ENCODE measurements around the gene KLF9.
A peak's percentile ranks its signal among the peaks of the same experiment; 100 is the strongest.

KLF9 gene

DNA sequence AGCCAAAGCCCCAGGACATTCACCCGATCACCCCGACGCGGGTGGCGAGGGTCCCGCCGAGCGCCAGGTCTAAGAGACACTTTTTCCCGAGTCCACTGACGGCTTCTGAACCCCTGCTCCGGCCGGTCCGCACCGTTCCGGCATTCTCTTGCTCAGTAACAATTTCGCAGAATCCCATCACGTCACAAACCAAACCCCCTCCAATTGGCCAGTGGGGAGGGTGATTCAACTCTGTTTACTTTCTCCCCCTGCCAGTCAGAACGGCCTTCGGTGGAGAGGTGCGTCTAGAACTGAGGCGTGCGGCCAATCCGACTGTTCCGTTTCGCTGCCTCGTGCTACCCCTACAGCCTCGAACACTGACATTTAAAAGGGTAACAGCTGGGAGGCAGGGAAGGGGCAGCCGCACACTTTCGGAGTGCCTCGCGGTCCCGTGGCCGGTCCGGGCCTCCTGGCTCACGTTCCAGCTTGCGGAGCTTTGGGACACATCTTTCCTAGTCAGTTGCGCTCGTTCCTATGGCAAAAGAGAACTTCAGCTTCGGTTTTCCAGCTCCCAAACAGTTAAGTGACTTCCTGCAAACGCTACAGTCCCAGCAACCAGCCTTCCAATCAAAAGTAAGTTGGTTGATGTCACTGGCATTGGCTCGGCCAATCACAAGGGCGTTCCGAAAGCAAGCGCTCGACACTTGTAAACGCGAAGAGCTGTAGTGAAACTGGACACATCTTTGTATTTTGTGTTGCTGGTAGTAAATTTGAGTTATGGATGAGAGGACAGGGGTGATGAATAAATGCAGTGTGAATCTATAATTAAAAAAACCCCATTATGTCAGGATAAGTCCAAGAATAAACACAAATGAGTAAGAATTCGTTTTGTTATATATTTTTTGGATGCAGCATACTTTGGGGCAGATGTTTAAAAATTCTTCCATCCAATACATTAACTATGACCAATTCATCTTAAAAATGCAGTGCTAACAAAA is at the start of gene KLF9:
KLF9 (minus strand) TSS at position 859 of the 977 bp plus-strand sequence. CDS start 1,294 bp downstream, outside the sequence.
- DNase-seq (ENCODE audit: low read depth in 3 of 3): peak; percentile 63 to 84 (median 77)

DNA sequence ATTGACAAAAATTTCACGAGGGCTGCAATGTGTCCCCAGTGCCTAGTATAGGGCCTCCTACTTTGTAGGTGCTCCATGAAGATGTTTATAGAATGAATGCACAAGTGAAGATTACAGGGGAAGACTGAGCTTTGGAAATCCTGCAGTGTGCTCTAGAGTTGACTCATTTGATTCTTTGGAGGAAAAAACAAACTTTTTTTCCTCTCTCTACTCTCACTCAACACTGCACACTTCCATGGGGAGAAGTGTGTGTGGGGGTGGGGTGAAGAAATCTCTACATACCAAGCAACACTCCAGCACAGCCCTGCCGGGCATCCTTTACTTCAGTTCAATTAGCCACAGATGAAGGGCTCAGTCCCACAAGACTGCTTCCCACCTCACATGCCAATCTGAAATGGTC is 49.4 kb upstream of the KLF9 start:
- DNase-seq (ENCODE audit: low read depth in 3 of 3): no peak

DNA sequence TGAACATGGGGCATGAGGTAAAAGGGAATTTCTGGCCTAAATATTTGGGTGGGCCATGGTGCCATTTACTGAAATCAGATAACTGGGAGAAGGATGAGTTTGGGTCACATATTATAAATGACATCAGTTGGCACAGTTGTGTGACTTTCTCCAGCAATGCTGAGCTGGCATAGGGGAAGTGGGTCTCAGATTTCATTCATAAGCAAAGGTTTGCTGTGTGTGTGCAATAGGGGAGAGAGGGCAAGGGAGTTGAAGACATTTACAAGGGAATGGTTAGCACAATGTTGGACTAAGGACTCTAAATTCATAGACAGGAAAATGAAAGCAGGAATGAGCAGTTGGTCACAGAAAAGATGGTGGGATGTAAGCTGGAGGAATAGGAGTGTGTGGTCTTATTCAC is 47.8 kb upstream of the KLF9 start:
- no peak for DNase-seq (ENCODE audit: low read depth in 3 of 3)

DNA sequence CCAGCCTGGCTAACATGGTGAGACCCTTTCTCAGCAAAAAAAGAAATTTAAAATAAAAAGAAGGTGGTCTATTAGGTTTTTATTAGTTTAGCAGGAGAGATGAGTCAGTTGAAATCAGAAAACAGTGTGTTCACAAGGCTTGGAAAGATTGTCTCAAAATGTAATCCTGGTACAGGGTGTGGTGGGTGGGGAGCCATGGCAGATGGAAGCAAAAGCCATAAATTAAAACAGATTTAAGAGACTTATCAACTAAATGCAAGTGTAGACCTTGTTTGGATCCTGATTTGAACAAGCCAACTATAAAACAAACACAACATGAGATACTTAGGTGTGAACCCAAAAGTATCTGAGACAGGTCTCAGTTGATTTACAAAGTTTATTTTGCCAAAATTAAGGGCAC is 42.8 kb upstream of the KLF9 start:
- DNase-seq (ENCODE audit: low read depth in 3 of 3): no peak

DNA sequence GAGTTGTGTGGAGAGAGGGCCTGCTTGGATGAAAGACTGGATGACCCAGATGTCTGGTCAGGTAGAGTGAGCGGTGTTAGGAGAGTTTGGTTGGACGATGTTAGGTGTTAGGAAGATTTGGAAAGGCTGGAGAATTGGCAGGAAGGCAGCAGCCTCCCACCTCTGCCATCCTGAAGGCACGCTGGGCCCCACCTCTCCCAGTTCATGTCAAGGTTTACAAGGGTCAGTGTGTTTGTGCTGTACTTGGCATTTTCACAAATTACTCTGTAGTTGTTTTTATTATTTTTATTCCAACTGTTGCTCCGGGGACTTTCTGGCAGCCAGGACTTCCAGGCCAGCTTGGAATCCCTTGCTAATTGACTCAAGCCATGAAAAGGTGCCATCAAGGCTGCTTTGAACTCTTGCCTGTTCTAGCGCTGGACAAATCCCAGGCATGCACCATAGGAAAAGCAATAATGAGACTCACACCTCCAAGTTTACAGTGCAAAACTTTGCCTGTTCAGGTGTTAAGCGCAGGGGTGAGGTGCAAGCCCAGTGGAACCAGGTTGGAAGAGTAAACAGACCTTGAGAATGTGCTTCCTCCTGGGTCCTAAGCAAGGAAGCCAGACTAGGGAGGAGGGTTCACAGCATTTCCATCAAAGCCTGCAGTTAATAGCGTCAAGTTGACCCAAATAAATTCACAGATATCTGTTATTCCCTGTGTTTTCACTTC is 41.7 kb upstream of the KLF9 start:
- DNase-seq (ENCODE audit: low read depth in 3 of 3): no peak

DNA sequence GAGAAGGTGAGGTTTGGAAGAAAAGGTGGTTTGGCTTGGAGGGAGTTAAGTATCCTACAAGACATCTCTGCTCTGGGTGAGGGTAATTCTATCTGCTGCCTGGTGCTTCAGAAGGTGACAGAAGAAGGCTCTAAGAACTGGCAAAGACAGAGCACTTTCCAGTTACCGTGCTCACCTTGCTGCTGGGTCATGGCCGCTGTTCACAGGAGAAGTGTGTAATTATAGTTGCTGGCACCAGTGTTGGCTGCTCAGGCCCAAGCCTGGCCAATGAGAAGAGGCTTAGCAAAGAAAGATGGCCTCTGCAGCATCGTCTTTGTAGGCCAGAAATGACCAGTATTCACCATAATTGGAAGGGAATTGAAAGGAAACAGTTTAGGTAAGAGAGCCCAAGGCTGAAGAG is 37.9 kb upstream of the KLF9 start:
- no peak for DNase-seq (ENCODE audit: low read depth in 3 of 3)

DNA sequence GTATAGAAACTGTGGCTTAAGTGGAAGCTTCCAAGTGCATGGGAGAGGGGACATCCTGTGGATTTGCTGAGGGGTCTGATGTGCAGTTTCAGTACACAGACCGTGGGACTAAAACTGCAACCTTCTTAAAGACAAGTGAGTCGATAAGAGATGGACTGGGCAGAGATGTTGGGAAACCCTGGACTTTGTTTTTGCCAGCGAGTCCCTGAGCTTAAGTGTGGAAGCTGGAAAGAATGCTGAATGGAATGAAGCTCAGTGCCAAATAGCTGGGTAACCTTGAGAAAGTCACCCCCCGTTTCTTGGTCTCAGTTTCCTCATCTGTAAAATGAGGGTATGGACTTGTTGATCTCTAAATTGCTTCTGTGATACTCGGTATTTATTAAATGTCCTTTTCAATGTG is 37.3 kb upstream of the KLF9 start:
- no peak for DNase-seq (ENCODE audit: low read depth in 3 of 3)

DNA sequence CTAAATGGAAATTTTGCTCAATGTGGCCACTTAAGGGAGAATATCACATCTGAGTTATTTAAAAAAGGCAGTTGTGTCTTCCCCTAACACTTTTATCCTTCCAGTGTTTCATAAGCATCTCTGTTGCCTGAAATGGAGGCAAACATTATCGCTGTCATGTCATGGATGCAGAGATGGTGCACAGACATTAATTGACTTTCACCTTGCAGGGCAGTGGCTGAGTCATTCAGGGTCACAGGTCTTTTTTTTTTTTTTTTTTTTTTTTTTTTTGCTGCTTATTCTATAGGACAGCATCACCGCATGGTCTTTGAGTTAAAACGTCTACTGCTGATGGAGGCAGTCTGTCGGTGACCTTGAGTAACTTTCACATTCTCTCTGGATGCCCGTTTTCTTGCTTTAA is 36.3 kb upstream of the KLF9 start:
- DNase-seq (ENCODE audit: low read depth in 3 of 3): no peak

DNA sequence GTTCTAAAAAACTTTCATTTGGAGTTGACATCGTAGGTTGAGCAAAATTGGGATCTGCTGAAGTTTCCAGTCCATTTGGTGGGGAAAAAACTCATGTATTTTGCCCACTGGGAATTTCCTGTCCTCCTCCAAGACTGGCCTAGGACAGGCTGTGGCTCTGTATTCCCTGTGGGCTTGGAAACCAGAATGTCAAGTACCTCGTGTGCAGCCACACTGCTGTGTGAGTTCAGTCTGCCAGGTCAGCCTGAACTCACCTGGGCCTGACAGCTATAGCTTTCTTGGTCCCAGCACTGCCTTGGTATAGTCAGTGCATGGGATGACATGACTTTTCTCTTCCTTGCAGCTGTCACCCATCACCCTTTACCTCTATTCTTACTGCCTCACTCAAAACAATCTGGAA is 35.0 kb upstream of the KLF9 start:
- DNase-seq (ENCODE audit: low read depth in 3 of 3): no peak

DNA sequence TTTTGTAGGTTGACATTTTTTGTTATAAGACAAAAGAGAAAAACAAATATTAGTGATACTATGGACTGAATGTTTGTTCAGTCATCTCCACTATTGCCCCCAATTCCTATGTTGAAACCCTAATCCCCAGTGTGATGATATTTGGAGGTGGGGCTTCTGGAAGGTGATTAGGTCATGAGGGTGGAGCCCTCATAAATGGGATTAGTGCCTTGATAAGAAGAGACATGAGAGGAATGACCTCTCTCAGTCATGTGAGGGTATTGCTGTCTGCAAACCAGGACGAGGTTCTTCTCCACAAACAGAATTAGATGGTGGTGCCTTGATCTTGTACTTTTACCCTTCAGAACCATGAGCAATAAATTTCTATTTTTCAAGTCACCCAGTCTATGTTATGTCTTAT is 34.5 kb upstream of the KLF9 start:
- no peak for DNase-seq (ENCODE audit: low read depth in 3 of 3)

DNA sequence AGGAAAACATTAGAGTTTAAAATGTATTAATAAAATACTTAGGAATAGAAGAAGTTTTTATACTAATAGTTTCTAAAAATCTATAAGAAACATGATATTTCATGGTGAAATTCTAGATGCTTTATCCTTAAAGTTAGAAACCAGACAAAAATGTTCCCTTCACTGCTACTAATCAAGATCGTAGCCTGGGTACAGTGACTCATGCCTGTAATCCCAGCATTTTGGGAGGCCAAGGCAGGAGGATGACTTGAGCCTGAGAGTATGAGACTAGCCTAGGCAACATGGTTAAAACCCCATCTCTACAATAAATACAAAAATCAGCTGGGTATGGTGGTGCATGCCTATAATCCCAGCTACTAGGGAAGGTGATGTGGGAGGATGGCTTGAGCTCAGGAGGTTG is 30.4 kb upstream of the KLF9 start:
- DNase-seq (ENCODE audit: low read depth in 3 of 3): no peak

DNA sequence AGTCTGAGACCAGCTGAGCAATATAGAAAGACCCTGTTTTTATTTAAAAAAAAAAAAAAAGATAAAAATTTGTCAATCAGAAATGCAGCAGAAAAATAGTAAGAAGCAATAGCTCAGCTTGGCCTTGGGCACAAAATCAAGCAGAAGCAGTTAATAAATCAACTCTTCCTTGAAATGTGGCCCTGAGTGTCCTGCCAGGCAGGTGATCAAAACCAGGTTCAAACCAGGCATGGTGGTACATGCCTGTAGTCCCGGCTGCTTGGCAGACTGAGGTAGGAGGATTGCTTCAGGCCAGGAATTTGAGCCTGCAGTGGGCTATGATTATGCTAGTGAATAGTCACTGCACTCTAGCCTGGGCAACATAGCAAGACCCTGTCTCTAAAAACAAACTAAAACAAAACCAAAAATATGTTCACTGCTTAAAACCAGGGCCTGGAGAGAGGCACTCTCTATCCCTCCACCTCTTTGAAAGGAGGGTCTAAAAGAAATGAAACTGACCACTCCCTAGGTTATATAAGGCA is 27.9 kb upstream of the KLF9 start:
- no peak for DNase-seq (ENCODE audit: low read depth in 3 of 3)

DNA sequence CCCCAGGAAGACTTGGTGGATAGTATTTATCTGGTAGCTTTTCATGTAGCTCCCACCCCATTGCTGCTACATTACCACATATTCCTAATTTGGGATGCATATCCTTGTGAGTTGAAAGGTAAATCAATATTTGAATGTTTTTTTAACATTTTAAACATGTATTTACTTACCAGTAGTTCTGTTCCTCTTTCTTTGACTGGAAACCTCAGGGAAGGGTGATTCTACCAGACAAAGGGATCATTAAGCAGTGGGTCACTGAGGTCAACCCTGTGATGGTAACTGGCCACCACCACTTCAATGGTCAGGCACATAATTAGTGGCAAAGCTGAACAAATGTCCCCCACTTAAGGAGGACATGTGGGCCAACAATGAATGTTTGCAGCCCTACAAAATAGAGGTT is 27.2 kb upstream of the KLF9 start:
- DNase-seq (ENCODE audit: low read depth in 3 of 3): no peak

DNA sequence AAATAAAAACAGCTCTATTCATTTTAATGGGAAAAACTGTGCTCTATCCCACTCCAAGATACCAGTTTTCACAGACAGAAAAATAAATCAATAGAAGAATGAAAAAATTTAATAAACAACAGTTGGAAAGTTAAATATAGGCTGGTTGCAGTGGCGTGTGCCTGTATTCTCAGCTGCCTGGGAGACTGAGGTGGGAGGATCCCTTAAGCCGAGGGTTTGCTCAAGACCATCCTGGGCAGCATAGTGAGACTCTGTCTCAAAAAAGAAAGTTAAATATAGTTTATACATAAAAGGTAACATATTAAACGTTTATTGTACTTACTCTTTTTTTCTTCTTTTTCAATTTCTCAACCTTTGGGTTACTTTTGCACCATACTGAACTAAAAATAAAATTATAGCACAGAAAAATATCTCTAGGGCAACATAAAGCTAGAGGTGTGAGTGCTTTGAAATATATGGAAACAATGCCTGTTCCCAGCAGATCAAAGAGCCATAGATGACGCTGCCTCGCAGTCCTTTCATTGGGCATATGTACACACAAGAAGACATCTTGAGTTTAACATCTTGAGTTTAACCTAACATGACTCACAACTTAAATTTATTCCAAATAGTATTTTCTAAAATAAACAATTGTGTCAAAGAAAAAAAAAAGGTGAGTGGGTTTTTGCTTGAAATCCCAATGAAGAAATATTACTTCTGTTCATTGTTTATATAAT is 25.7 kb upstream of the KLF9 start:
- no peak for DNase-seq (ENCODE audit: low read depth in 3 of 3)

DNA sequence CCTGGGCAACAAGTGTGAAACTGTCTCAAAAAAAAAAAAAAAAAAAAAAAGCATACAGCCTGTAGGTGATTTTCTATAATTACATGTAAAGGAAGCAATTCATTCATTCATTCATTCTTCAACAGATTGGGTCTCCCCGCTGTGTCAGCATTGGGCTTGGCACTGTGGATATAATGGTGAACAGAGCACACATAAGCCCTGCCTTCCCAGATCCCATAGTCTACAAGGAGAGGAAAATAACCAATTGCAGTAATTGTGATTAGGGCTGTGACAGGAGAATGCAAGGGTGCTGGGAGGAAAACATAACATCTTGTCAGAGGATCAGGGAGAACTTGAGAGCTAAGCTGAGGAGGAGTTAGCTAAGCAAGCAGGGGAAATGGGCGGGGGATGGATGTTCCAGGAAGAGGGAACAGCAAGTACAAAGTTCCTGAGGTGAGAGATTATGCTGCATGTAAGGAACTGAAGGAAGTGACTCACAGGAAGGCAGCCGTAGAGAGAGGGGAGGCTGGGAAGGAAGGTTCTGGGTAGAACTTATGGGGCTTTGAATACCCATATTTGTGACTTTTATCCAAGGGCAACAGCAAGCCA is 24.0 kb upstream of the KLF9 start:
- no peak for DNase-seq (ENCODE audit: low read depth in 3 of 3)

DNA sequence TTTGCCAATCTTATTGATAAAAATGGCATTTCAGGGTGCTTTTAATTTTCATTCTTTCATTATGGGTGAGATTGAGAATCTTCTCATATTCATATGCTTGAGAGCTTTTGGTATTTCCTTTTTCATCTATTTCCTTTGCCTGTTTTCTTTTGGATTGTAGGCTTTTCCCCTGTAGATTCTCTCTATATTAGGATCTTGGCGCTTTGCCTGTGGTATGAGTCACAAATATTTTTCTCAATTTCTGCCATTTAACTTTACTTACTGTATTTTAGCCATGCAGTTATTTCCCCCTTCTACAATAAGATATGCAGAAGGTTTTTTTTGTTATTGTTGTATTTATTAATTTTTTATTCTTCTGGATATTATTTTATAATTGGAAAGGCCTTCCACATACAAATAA is 21.5 kb upstream of the KLF9 start:
- DNase-seq (ENCODE audit: low read depth in 3 of 3): no peak

DNA sequence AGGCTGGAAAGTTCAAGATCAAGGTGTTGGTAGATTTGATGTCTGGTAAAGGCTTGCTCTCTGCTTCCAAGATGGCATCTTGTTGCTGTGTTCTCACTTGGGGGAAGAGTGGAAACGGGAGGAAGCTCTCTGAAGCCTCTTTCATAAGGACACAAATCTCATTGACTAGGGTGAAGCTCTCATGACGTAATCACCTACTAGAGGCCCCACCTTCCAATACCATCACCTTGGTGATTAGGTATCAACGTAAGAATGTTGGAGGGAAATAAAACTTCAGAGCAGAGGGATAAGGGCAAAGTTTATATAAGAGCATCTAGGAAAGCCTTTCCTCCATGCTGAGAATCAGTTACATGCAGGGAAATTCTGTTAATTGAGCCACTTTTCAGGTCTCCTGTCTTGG is 15.4 kb upstream of the KLF9 start:
- no peak for DNase-seq (ENCODE audit: low read depth in 3 of 3)

DNA sequence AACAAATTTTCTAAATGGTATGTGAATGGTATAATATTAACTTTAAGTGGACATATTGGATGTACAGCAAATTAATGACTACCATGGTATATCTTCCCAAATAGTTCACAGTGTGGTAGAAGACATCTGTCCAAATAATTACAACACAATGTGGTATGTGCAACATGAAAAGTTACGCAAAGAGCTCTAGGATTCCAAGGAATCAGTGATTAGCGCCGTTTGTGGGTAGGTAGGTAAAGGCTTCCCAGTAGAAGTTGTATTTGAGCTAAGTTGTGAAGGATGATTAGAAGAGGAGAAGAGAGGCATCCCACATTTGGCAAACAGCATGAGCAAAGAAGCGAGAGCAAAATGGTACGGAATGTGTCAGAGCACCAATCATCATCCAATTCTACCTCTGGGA is 14.3 kb upstream of the KLF9 start:
- DNase-seq (ENCODE audit: low read depth in 3 of 3): no peak

DNA sequence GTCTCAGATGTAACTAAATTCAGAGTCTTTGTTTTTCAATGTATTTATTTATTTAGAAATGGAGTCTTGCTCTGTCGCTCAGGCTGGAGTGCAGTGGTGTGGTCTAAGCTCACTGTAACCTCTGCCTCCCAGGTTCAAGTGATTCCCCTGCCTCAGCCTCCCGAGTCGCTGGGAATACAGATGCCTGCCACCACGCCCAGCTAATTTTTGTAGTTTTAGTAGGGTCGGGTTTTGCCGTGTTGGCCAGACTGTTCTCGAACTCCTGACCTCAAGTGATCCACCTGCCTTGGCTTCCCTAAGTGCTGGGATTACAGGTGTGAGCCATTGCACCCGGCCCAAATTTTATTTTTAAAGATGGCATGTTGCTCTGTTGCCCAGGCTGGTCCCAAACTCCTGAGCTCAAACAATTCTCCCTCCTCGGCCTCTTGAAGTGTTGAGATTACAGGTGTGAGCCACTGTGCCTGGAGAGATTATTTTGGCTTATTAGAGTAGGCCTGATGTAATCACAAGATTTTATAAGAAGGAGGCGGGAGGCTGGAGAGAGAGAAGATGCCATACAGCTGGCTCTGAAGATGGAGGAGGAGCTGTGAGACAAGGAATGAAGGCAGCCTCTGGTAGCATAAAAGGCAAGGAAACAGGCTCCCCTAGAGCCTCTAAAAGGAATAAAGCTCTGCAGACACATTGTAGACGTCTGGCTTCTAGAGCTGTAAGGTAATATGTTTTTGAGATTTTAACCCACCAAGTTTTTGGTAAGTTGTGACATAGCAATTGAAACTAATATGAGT is 12.9 kb upstream of the KLF9 start:
- no peak for DNase-seq (ENCODE audit: low read depth in 3 of 3)

DNA sequence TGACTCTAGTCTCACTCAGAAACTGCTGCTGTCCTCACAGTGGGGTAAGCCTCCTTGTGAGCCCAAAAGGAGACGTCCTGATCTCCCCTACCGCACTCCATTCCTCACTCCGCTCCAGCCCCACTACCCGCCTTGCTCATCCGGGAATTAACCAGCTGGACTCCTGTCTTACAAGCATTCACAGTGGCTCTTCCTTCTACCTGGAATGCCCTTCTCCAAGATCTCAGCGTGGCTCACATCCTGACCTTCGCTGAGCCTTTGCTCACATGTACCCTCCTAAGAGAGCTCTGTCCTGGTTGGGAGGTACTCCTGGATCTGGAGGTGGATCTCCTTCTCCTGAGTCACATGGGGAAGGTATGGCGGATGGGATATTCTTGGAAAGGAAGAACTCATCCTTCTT is 10.7 kb upstream of the KLF9 start:
- DNase-seq (ENCODE audit: low read depth in 3 of 3): no peak
